ENCODE data around the gene EML2. TPM values are rescaled to one million over a fixed set of nuclear protein-coding genes. Genes with fewer than 3 reads are reported as not detected.
A peak's percentile ranks its signal among the peaks of the same experiment; 100 is the strongest.

The EML2 gene
- total and polyA plus RNA-seq, 10 of the 15 experiments (the other 5 are each of a cell fraction or from before 2014, with no cell fraction given): 1.6 to 64.0 (median 27.5) TPM

DNA sequence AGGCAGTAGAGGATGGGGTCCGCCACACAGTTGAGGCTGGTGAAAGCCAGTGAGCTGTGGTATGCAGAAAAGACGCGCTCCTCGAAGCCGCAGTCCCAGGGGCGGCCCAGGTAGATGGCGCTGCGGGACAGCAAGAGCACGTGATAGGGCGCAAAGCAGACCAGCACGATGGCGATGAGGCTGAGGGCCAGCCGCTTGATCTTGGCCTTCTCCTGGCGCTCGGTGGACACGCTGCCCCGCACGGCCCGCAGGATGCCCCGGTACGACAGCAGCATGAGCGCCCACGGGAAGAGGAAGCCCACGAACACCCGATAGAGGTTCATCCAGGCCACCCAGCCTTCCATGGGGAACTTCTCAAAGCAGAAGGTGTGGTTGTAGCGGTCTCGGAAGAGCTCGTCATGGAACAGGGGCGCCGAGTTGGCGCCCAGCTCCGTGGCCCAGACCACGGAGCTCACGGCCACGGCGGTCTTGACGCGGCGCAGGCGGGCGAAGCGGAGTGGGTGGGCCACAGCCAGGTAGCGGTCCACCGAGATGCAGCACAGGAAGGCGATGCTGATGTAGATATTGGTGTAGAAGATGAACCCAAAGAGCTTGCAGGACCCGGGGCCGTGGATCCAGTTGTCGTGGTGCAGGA, 48.1 kb downstream of the EML2 start (continued):
- no peak for TF ChIP-seq CUX1 (IDR thresholded peaks at IDR 0.05; ENCODE audit: insufficient replicate concordance, low read depth, low read length)
- TF ChIP-seq SREBF1 (IDR thresholded peaks at IDR 0.05; ENCODE audit: low read length): no peak
- TF ChIP-seq ZNF217 (IDR thresholded peaks at IDR 0.05): no peak
- TF ChIP-seq MYC (IDR thresholded peaks at IDR 0.05; ENCODE audit: insufficient read depth, insufficient read length, insufficient replicate concordance, low read length, severe bottlenecking): no peak
- TF ChIP-seq ESRRA (IDR thresholded peaks at IDR 0.05; ENCODE audit: low read length): no peak
- peak in 1 of 2 experiments; percentile 64; a peak in 2 of 4 replicates for TF ChIP-seq BHLHE40 (IDR thresholded peaks at IDR 0.05; ENCODE audit: borderline replicate concordance in 1 of 2, low read depth in 2 of 2, low read length in 1 of 2)
- no peak for TF ChIP-seq SUPT20H (IDR thresholded peaks at IDR 0.05; ENCODE audit: borderline replicate concordance, control insufficient read depth, low read depth, low read length)
- TF ChIP-seq, protein P1, sequence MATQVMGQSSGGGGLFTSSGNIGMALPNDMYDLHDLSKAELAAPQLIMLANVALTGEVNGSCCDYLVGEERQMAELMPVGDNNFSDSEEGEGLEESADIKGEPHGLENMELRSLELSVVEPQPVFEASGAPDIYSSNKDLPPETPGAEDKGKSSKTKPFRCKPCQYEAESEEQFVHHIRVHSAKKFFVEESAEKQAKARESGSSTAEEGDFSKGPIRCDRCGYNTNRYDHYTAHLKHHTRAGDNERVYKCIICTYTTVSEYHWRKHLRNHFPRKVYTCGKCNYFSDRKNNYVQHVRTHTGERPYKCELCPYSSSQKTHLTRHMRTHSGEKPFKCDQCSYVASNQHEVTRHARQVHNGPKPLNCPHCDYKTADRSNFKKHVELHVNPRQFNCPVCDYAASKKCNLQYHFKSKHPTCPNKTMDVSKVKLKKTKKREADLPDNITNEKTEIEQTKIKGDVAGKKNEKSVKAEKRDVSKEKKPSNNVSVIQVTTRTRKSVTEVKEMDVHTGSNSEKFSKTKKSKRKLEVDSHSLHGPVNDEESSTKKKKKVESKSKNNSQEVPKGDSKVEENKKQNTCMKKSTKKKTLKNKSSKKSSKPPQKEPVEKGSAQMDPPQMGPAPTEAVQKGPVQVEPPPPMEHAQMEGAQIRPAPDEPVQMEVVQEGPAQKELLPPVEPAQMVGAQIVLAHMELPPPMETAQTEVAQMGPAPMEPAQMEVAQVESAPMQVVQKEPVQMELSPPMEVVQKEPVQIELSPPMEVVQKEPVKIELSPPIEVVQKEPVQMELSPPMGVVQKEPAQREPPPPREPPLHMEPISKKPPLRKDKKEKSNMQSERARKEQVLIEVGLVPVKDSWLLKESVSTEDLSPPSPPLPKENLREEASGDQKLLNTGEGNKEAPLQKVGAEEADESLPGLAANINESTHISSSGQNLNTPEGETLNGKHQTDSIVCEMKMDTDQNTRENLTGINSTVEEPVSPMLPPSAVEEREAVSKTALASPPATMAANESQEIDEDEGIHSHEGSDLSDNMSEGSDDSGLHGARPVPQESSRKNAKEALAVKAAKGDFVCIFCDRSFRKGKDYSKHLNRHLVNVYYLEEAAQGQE (IDR thresholded peaks at IDR 0.05; ENCODE audit: low read depth, low read length): no peak
- TF ChIP-seq ZBTB33 (IDR thresholded peaks at IDR 0.05): no peak
- no peak for TF ChIP-seq MTA3 (IDR thresholded peaks at IDR 0.05; ENCODE audit: borderline replicate concordance, low read length)
- TF ChIP-seq CHD4 (IDR thresholded peaks at IDR 0.05): no peak
- no peak for TF ChIP-seq POLR2AphosphoS2 (IDR thresholded peaks at IDR 0.05; ENCODE audit: low read depth, low read length)
- peak; percentile 86 for TF ChIP-seq USF1 (IDR thresholded peaks at IDR 0.05; ENCODE audit: borderline replicate concordance, extremely low read length, insufficient read depth, low read depth, low read length)
- TF ChIP-seq, protein P2, sequence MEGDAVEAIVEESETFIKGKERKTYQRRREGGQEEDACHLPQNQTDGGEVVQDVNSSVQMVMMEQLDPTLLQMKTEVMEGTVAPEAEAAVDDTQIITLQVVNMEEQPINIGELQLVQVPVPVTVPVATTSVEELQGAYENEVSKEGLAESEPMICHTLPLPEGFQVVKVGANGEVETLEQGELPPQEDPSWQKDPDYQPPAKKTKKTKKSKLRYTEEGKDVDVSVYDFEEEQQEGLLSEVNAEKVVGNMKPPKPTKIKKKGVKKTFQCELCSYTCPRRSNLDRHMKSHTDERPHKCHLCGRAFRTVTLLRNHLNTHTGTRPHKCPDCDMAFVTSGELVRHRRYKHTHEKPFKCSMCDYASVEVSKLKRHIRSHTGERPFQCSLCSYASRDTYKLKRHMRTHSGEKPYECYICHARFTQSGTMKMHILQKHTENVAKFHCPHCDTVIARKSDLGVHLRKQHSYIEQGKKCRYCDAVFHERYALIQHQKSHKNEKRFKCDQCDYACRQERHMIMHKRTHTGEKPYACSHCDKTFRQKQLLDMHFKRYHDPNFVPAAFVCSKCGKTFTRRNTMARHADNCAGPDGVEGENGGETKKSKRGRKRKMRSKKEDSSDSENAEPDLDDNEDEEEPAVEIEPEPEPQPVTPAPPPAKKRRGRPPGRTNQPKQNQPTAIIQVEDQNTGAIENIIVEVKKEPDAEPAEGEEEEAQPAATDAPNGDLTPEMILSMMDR (IDR thresholded peaks at IDR 0.05 in 2 of 3, conservative IDR thresholded peaks at IDR 0.05 in 1 of 3; ENCODE audit: control insufficient read depth in 2 of 3, extremely low read depth in 1 of 3, insufficient read depth in 1 of 3, low read depth in 3 of 3, low read length in 3 of 3): peak; percentile 53 to 59 (median 59)

Data from GM12878 (cell line).